OCI-LY7 (cell line): ENCODE measurements around the gene SNTB2. TPM values are rescaled to one million over a fixed set of nuclear protein-coding genes. Genes with fewer than 3 reads are reported as not detected.
A peak's percentile ranks its signal among the peaks of the same experiment; 100 is the strongest.

ENCODE experiments used
- BruUV-seq: library from RNA; stranded (reverse); fragments of 400-500 nt; replicated peaks from 2 replicates; lab custom pipeline; 2021; lab: Mats Ljungman, UMichigan
- CTCF ChIA-PET: fragments of 300-600 bp; sonication (Branson Sonifier 250); formaldehyde crosslinking; loops from one replicate; lab custom pipeline; 2022; ENCODE audit warnings: antibody characterized with exemption; ENCODE audit not compliant: unreplicated experiment; lab: Charles Lee
- POLR2A ChIA-PET: fragments of 300-600 bp; sonication (Branson Sonifier 250); formaldehyde crosslinking; loops from one replicate; lab custom pipeline; 2022; ENCODE audit warnings: antibody characterized with exemption; lab: Charles Lee
- DNase-seq: peaks from one replicate; pipeline ENCODE4 v3.0.0-alpha.2; 2015; ENCODE audit warnings: low spot score
- H2AFZ ChIP-seq: fragments of 200-600 bp; sonication (generic), shearing (Covaris generic); 2 replicates; pipeline ENCODE4 v1.6.1; 2014; ENCODE audit warnings: mild to moderate bottlenecking, antibody characterized with exemption, low read length, moderate library complexity
- H3K27ac ChIP-seq: fragments of 200-600 bp; sonication (generic); 2 replicates; pipeline ENCODE4 v1.5.1; 2014; ENCODE audit warnings: mixed run types, low read depth, mild to moderate bottlenecking, moderate library complexity, low read length, inconsistent platforms; ENCODE audit not compliant: poor library complexity, severe bottlenecking
- H3K36me3 ChIP-seq: fragments of 200-600 bp; sonication (generic); 2 replicates; pipeline ENCODE4 v1.6.1; 2014; ENCODE audit warnings: mild to moderate bottlenecking, antibody characterized with exemption, low read length, moderate library complexity, mixed read lengths; ENCODE audit not compliant: insufficient read depth
- H3K4me1 ChIP-seq: fragments of 200-600 bp; sonication (generic); 2 replicates; pipeline ENCODE4 v1.5.1; 2014; ENCODE audit warnings: mild to moderate bottlenecking, low read length; ENCODE audit not compliant: insufficient read depth, poor library complexity, severe bottlenecking
- H3K4me2 ChIP-seq: fragments of 200-600 bp; sonication (generic); 2 replicates; pipeline ENCODE4 v1.6.1; 2014; ENCODE audit warnings: mild to moderate bottlenecking, low read length
- H3K4me3 ChIP-seq: fragments of 200-600 bp; sonication (generic); 2 replicates; pipeline ENCODE4 v1.5.1; 2014; ENCODE audit warnings: mild to moderate bottlenecking, low read depth, low read length; ENCODE audit not compliant: poor library complexity, severe bottlenecking
- H3K79me2 ChIP-seq: fragments of 200-600 bp; sonication (generic); 2 replicates; pipeline ENCODE4 v1.6.1; 2016; ENCODE audit warnings: low read depth, mild to moderate bottlenecking, low read length, moderate library complexity, mixed read lengths; ENCODE audit not compliant: insufficient read depth
- H3K9me2 ChIP-seq: fragments of 200-600 bp; sonication (generic); 2 replicates; pipeline ENCODE4 v1.6.1; 2016; ENCODE audit warnings: mild to moderate bottlenecking, low read length, mixed read lengths; ENCODE audit not compliant: insufficient read depth
- H3K9me3 ChIP-seq: fragments of 200-600 bp; sonication (generic); 2 replicates; pipeline ENCODE4 v1.6.1; 2014; ENCODE audit warnings: mild to moderate bottlenecking, mixed run types, low read length, mixed read lengths
- H4K20me1 ChIP-seq: fragments of 200-600 bp; sonication (generic); 2 replicates; pipeline ENCODE4 v1.6.1; 2014; ENCODE audit warnings: mild to moderate bottlenecking, antibody characterized with exemption, low read length, moderate library complexity, mixed read lengths; ENCODE audit not compliant: insufficient read depth
- CTCF ChIP-seq: fragments of 200-600 bp; sonication (generic); conservative IDR thresholded peaks from 2 replicates; pipeline ENCODE4 v1.5.1; 2014; ENCODE audit warnings: mild to moderate bottlenecking, antibody characterized with exemption, low read length, moderate library complexity, mixed read lengths
- EZH2phosphoT487 ChIP-seq: fragments of 200-600 bp; sonication (generic); IDR thresholded peaks from 2 replicates; pipeline ENCODE4 v1.6.1; 2018; ENCODE audit warnings: low read depth, borderline replicate concordance, mild to moderate bottlenecking, mixed run types, antibody characterized with exemption, low read length, moderate library complexity, mixed read lengths
- intact Hi-C: fragments of 100-400 bp; cut with micrococcal nuclease; formaldehyde crosslinking; loops from one replicate; pipeline ENCODE4 v1.10.0; 2022; ENCODE audit not compliant: unreplicated experiment
- total RNA-seq, 2 experiments: library from RNA; depleted of rRNA in 1 of 2; stranded (reverse); fragments of >200 nt in 1 of 2; shearing (Covaris generic) in 1 of 2; gene quantifications; 2 replicates each; pipeline ENCODE4 v1.2.3, GENCODE V29; 2014 to 2022

The SNTB2 gene
- total RNA-seq, 2 experiments from 2014 or later, result 21.2 to 34.1 TPM

- H3K4me3 ChIP-seq, result peak overlapping the region; percentile 79
- BruUV-seq, result no TSS peak
- peaks cover 28% of the 10 kb centered on the region for H3K4me1 ChIP-seq
- TF ChIP-seq EZH2phosphoT487, result no peak
- no peak for TF ChIP-seq CTCF
- intact Hi-C loops, result no loop called here
- H3K79me2 ChIP-seq, result peaks cover 45% of the 10 kb centered on the region
- H4K20me1 ChIP-seq, result 0 out of 2 replicates have a peak, but pooled peaks cover 3% of the 10 kb centered on the region
- no peaks in the 10 kb centered on the region for H3K9me3 ChIP-seq
- DNase-seq, result peak; percentile 69
- peak overlapping the region; percentile 68 for H3K27ac ChIP-seq
- peak overlapping the region; percentile 44 for H2AFZ ChIP-seq
- ChIA-PET POLR2A (interaction anchor here (0.6 to 1.5 kb wide), 4 partner anchors 11 to 123 kb away, joined by 4 to 5 read pairs (median 4); no protein-coding TSS in a partner anchor), CTCF (no interaction called here)
- no peaks in the 10 kb centered on the region for H3K9me2 ChIP-seq
- H3K36me3 ChIP-seq, result no peaks in the 10 kb centered on the region
- H3K4me2 ChIP-seq, result peak overlapping the region; percentile 76
Observed at GRCh38 chr16:69187446-69188235, 677 bp downstream of the SNTB2 start.

- Histone ChIP-seq H3K79me2 (peaks cover 49% of the 10 kb centered on the region), H3K4me2 (peak overlapping the region; percentile 76), H3K27ac (peak overlapping the region; percentile 68), H3K4me3 (peak overlapping the region; percentile 79), H4K20me1 (0 out of 2 replicates have a peak, but pooled peaks cover 3% of the 10 kb centered on the region), H3K9me2 (no peaks in the 10 kb centered on the region), H3K9me3 (no peaks in the 10 kb centered on the region), H3K36me3 (no peaks in the 10 kb centered on the region), H3K4me1 (peaks cover 28% of the 10 kb centered on the region), H2AFZ (peak overlapping the region; percentile 44)
- intact Hi-C loops, result no loop called here
- CTCF ChIA-PET, result no interaction called here
- no TSS peak for BruUV-seq
- POLR2A ChIA-PET, result interaction anchor here (1.0 to 1.5 kb wide), 3 partner anchors 10 to 122 kb away, joined by 4 to 5 read pairs (median 5); no protein-coding TSS in a partner anchor
- TF ChIP-seq EZH2phosphoT487, result no peak
- 0 out of 2 replicates have a peak, but pooled peaks have one; percentile 28 for TF ChIP-seq CTCF
- DNase-seq, result peak; percentile 50
Observed at GRCh38 chr16:69188236-69188549, 1.2 kb downstream of the SNTB2 start.
